GM18499 (cell line): ENCODE measurements around the gene RNF152.

Experiments
- ATAC-seq: cut with Tn5 transposase; IDR thresholded peaks from one replicate; pipeline ENCODE4 v1.9.1; 2021; ENCODE audit warnings: moderate number of reproducible peaks; ENCODE audit not compliant: insufficient read depth, unreplicated experiment

RNF152 gene

GRCh38 chr18:61855449-61856378 lies 37.1 kb downstream of the RNF152 start:
- ATAC-seq = no peak

- ATAC-seq = no peak
Observed at GRCh38 chr18:61854578-61855448, 38.0 kb downstream of the RNF152 start.

GRCh38 chr18:61853855-61854254 lies 39.0 kb downstream of the RNF152 start:
- ATAC-seq = no peak

GRCh38 chr18:61852496-61852895 lies 40.3 kb downstream of the RNF152 start:
- ATAC-seq = no peak

- no peak for ATAC-seq
Observed at GRCh38 chr18:61851940-61852451, 40.8 kb downstream of the RNF152 start.

GRCh38 chr18:61851279-61851678 lies 41.5 kb downstream of the RNF152 start:
- no peak for ATAC-seq

- no peak for ATAC-seq
Observed at GRCh38 chr18:61850756-61851155, 42.1 kb downstream of the RNF152 start.

- ATAC-seq = no peak
Observed at GRCh38 chr18:61847164-61847791, 45.5 kb downstream of the RNF152 start.

GRCh38 chr18:61845197-61845596 lies 47.6 kb downstream of the RNF152 start:
- ATAC-seq = no peak

GRCh38 chr18:61844726-61845125 lies 48.1 kb downstream of the RNF152 start:
- ATAC-seq = no peak

- ATAC-seq = no peak
Observed at GRCh38 chr18:61842146-61842545, 50.7 kb downstream of the RNF152 start.

- ATAC-seq = no peak
Observed at GRCh38 chr18:61841706-61842105, 51.1 kb downstream of the RNF152 start.

GRCh38 chr18:61840324-61840723 lies 52.5 kb downstream of the RNF152 start:
- no peak for ATAC-seq

GRCh38 chr18:61838521-61838920 lies 54.3 kb downstream of the RNF152 start:
- ATAC-seq = no peak

- no peak for ATAC-seq
Observed at GRCh38 chr18:61833978-61834377, 58.8 kb downstream of the RNF152 start.

GRCh38 chr18:61833387-61833786 lies 59.4 kb downstream of the RNF152 start:
- no peak for ATAC-seq

GRCh38 chr18:61832858-61833257 lies 59.9 kb downstream of the RNF152 start:
- no peak for ATAC-seq

- ATAC-seq = no peak
Observed at GRCh38 chr18:61831071-61831470, 61.7 kb downstream of the RNF152 start.

- no peak for ATAC-seq
Observed at GRCh38 chr18:61829108-61829507, 63.7 kb downstream of the RNF152 start.

GRCh38 chr18:61827591-61827990 lies 65.2 kb downstream of the RNF152 start:
- ATAC-seq = no peak
